H1 (cell line): ENCODE data around the gene B4GALNT3. TPM values are rescaled to one million over a fixed set of nuclear protein-coding genes. Genes with fewer than 3 reads are reported as not detected.

ENCODE experiments used
- BRCA1 ChIP-seq: IDR thresholded peaks from 2 replicates; pipeline ENCODE4 v1.6.1; 2012; ENCODE audit warnings: low read depth, low read length, improper control_type of control experiment
- CEBPB ChIP-seq: IDR thresholded peaks from 2 replicates; pipeline ENCODE4 v1.6.1; 2012; ENCODE audit warnings: low read depth, low read length
- RBBP5 ChIP-seq: IDR thresholded peaks from 2 replicates; pipeline ENCODE4 v1.7.1; 2012; ENCODE audit warnings: low read depth, mild to moderate bottlenecking, inconsistent platforms, low read length, moderate library complexity, borderline replicate concordance
- RXRA ChIP-seq: IDR thresholded peaks from 2 replicates; pipeline ENCODE4 v1.6.1; 2011; ENCODE audit warnings: low read depth, mild to moderate bottlenecking, low read length, moderate library complexity; ENCODE audit not compliant: insufficient read depth
- polyA plus RNA-seq, 7 experiments: library from polyadenylated mRNA; depleted of rRNA in 3 of 7; stranded (reverse) in 5 of 7; unstranded in 2 of 7; fragments of >200 nt in 5 of 7; fragments of 200-250 nt in 2 of 7; gene quantifications; 1 replicate in 5 of 7; 2 replicates in 1 of 7; 4 replicates in 1 of 7; pipeline versions ENCODE4 v1.2.1 to v1.2.3, GENCODE V29; 2011 to 2013; ENCODE audit warnings: missing spikeins in 2 of 7, mixed read lengths in 2 of 7
- total RNA-seq: library from RNA; stranded (reverse); fragmentation: NEBNext Ultra II Directional; extraction: Animal tissue kit (Norgen Biotek cat#: 25700); gene quantifications from 2 replicates; pipeline ENCODE4 v1.2.1, GENCODE V29; 2021
- TF ChIP-seq, protein P1 (sequence below): fragments of 300-600 bp; sonication (generic); IDR thresholded peaks from 2 replicates; pipeline ENCODE4 v1.7.1; 2012; ENCODE audit warnings: low read length, moderate library complexity, mild to moderate bottlenecking, inconsistent platforms; ENCODE audit not compliant: insufficient replicate concordance

The B4GALNT3 gene
- total and polyA plus RNA-seq, 2 of the 8 experiments (the other 6 are each of a cell fraction or from before 2014, with no cell fraction given), result 12.5 to 20.3 TPM

DNA sequence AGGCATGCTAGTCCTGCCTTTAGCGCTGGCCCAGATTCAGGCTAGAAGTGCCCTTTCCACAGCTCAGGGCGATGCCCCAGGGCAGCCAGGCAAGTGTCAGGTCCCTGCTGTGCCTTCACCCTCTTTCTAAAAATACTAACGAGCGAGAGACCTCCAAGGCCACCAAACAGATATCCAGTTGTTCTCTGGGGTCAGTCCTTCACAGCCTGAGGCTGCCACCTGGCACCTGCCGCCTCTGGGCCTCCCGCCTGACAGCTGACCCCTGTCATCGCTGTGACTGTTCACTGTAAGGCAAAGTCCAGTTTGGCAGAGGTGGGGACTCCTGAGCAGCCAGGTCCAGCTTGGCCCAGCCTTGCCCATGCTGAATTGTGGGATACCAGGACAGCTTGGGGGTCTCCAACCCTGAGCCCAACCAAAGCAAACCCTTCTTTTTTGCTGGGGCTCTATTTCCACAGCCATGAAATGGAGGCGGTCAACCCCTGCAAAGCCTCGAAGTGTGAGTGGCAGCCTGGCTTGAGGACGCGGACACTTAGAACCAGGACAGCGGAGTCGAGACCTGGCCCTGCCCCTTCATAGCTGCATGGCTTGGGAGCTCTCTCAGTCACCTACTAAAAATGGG, 123.6 kb downstream of the B4GALNT3 start (continued):
- TF ChIP-seq BRCA1 (no peak), RXRA (no peak), RBBP5 (no peak), CEBPB (no peak)
- TF ChIP-seq, protein P1, sequence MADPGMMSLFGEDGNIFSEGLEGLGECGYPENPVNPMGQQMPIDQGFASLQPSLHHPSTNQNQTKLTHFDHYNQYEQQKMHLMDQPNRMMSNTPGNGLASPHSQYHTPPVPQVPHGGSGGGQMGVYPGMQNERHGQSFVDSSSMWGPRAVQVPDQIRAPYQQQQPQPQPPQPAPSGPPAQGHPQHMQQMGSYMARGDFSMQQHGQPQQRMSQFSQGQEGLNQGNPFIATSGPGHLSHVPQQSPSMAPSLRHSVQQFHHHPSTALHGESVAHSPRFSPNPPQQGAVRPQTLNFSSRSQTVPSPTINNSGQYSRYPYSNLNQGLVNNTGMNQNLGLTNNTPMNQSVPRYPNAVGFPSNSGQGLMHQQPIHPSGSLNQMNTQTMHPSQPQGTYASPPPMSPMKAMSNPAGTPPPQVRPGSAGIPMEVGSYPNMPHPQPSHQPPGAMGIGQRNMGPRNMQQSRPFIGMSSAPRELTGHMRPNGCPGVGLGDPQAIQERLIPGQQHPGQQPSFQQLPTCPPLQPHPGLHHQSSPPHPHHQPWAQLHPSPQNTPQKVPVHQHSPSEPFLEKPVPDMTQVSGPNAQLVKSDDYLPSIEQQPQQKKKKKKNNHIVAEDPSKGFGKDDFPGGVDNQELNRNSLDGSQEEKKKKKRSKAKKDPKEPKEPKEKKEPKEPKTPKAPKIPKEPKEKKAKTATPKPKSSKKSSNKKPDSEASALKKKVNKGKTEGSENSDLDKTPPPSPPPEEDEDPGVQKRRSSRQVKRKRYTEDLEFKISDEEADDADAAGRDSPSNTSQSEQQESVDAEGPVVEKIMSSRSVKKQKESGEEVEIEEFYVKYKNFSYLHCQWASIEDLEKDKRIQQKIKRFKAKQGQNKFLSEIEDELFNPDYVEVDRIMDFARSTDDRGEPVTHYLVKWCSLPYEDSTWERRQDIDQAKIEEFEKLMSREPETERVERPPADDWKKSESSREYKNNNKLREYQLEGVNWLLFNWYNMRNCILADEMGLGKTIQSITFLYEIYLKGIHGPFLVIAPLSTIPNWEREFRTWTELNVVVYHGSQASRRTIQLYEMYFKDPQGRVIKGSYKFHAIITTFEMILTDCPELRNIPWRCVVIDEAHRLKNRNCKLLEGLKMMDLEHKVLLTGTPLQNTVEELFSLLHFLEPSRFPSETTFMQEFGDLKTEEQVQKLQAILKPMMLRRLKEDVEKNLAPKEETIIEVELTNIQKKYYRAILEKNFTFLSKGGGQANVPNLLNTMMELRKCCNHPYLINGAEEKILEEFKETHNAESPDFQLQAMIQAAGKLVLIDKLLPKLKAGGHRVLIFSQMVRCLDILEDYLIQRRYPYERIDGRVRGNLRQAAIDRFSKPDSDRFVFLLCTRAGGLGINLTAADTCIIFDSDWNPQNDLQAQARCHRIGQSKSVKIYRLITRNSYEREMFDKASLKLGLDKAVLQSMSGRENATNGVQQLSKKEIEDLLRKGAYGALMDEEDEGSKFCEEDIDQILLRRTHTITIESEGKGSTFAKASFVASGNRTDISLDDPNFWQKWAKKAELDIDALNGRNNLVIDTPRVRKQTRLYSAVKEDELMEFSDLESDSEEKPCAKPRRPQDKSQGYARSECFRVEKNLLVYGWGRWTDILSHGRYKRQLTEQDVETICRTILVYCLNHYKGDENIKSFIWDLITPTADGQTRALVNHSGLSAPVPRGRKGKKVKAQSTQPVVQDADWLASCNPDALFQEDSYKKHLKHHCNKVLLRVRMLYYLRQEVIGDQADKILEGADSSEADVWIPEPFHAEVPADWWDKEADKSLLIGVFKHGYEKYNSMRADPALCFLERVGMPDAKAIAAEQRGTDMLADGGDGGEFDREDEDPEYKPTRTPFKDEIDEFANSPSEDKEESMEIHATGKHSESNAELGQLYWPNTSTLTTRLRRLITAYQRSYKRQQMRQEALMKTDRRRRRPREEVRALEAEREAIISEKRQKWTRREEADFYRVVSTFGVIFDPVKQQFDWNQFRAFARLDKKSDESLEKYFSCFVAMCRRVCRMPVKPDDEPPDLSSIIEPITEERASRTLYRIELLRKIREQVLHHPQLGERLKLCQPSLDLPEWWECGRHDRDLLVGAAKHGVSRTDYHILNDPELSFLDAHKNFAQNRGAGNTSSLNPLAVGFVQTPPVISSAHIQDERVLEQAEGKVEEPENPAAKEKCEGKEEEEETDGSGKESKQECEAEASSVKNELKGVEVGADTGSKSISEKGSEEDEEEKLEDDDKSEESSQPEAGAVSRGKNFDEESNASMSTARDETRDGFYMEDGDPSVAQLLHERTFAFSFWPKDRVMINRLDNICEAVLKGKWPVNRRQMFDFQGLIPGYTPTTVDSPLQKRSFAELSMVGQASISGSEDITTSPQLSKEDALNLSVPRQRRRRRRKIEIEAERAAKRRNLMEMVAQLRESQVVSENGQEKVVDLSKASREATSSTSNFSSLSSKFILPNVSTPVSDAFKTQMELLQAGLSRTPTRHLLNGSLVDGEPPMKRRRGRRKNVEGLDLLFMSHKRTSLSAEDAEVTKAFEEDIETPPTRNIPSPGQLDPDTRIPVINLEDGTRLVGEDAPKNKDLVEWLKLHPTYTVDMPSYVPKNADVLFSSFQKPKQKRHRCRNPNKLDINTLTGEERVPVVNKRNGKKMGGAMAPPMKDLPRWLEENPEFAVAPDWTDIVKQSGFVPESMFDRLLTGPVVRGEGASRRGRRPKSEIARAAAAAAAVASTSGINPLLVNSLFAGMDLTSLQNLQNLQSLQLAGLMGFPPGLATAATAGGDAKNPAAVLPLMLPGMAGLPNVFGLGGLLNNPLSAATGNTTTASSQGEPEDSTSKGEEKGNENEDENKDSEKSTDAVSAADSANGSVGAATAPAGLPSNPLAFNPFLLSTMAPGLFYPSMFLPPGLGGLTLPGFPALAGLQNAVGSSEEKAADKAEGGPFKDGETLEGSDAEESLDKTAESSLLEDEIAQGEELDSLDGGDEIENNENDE, result no peak
